ENCODE measurements around the gene PPARA.

Gene PPARA

GRCh38 chr22:46150034-46150654 is at the start of gene PPARA:
PPARA (plus strand) TSS chr22:46150526; CDS start chr22:46198384, 47,858 bp downstream.
- peak; percentile 85 for DNase-seq (ENCODE audit: low read depth)

GRCh38 chr22:46102159-46102558 is 48.2 kb upstream of the PPARA start:
- no peak for DNase-seq (ENCODE audit: low read depth)

GRCh38 chr22:46102752-46103151 is 47.6 kb upstream of the PPARA start:
- DNase-seq (ENCODE audit: low read depth), result no peak

GRCh38 chr22:46103181-46103580 is 47.1 kb upstream of the PPARA start:
- DNase-seq (ENCODE audit: low read depth), result no peak

- no peak for DNase-seq (ENCODE audit: low read depth)
Measured at GRCh38 chr22:46103664-46104063, 46.7 kb upstream of the PPARA start.

- DNase-seq (ENCODE audit: low read depth), result no peak
Measured at GRCh38 chr22:46104170-46104880, 46.0 kb upstream of the PPARA start.

- DNase-seq (ENCODE audit: low read depth), result no peak
Measured at GRCh38 chr22:46104881-46105493, 45.3 kb upstream of the PPARA start.

- no peak for DNase-seq (ENCODE audit: low read depth)
Measured at GRCh38 chr22:46105494-46106278, 44.6 kb upstream of the PPARA start.

- no peak for DNase-seq (ENCODE audit: low read depth)
Measured at GRCh38 chr22:46106279-46107022, 43.9 kb upstream of the PPARA start.

GRCh38 chr22:46107089-46107664 is 43.1 kb upstream of the PPARA start:
- DNase-seq (ENCODE audit: low read depth), result no peak

GRCh38 chr22:46107753-46108563 is 42.4 kb upstream of the PPARA start:
- no peak for DNase-seq (ENCODE audit: low read depth)

GRCh38 chr22:46108564-46109473 is 41.5 kb upstream of the PPARA start:
- no peak for DNase-seq (ENCODE audit: low read depth)

GRCh38 chr22:46109474-46110003 is 40.8 kb upstream of the PPARA start:
- no peak for DNase-seq (ENCODE audit: low read depth)

- no peak for DNase-seq (ENCODE audit: low read depth)
Measured at GRCh38 chr22:46110215-46110614, 40.1 kb upstream of the PPARA start.

GRCh38 chr22:46111645-46112306 is 38.5 kb upstream of the PPARA start:
- no peak for DNase-seq (ENCODE audit: low read depth)

GRCh38 chr22:46112405-46112804 is 37.9 kb upstream of the PPARA start:
- DNase-seq (ENCODE audit: low read depth), result no peak

- DNase-seq (ENCODE audit: low read depth), result no peak
Measured at GRCh38 chr22:46113110-46113909, 37.0 kb upstream of the PPARA start.
